Tibial nerve (tissue), 4 donors: ENCODE results near the gene HNRNPM. TPM values are rescaled to one million over a fixed set of nuclear protein-coding genes. Genes with fewer than 3 reads are reported as not detected.
A peak's percentile ranks its signal among the peaks of the same experiment; 100 is the strongest.

Source experiments
- DNase-seq, 2 donors: peaks; one replicate each; pipeline ENCODE4 v3.0.0-alpha.2; 2019; ENCODE audit warnings: low spot score in 2 of 2
- H3K27ac ChIP-seq, 4 donors: fragments of 200-600 bp; sonication (generic) in 3 of 4; one replicate each; pipeline ENCODE4 v1.5.1; 2017 to 2019; ENCODE audit warnings: mild to moderate bottlenecking in 1 of 4
- H3K27me3 ChIP-seq, 2 donors: fragments of 200-600 bp; sonication (generic) in 1 of 2; one replicate each; pipeline versions ENCODE4 v1.5.1 to v1.6.0; 2017 to 2019
- H3K36me3 ChIP-seq, 3 donors: fragments of 200-600 bp; sonication (generic); one replicate each; pipeline ENCODE4 v1.5.1; 2018 to 2019
- H3K4me1 ChIP-seq, 4 donors: fragments of 200-600 bp; sonication (generic) in 3 of 4; one replicate each; pipeline ENCODE4 v1.5.1; 2017 to 2019
- H3K4me3 ChIP-seq, 4 donors: fragments of 200-600 bp; sonication (generic) in 3 of 4; one replicate each; pipeline ENCODE4 v1.5.1; 2017 to 2019; ENCODE audit warnings: mild to moderate bottlenecking in 1 of 4, moderate library complexity in 1 of 4
- H3K9me3 ChIP-seq, 4 donors: fragments of 200-600 bp; sonication (generic) in 3 of 4; one replicate each; pipeline ENCODE4 v1.5.1; 2017 to 2019
- EP300 ChIP-seq, 2 donors: sonication (generic); formaldehyde crosslinking; IDR thresholded peaks; one replicate each; pipeline ENCODE4 v1.6.1; 2017; ENCODE audit warnings: antibody characterized with exemption in 2 of 2, mild to moderate bottlenecking in 1 of 2
- POLR2A ChIP-seq, 2 donors: fragments of 450-650 bp; IDR thresholded peaks; one replicate each; pipeline ENCODE4 v1.6.1; 2017; ENCODE audit warnings: antibody characterized with exemption in 2 of 2, mild to moderate bottlenecking in 2 of 2, moderate library complexity in 2 of 2
- WGBS, 2 donors: methylation state at CpG; one replicate each; pipeline ENCODE4 v1.1.5; 2018; 5-methylcytosine and 5-hydroxymethylcytosine counted together
- total RNA-seq, 4 donors: library from RNA; depleted of rRNA; stranded (reverse); fragments of >200 nt; gene quantifications; one replicate each; pipeline ENCODE4 v1.1.0, GENCODE V29; 2016
- TF ChIP-seq, protein P1 (sequence below), 5 experiments: fragments of 200-600 bp in 3 of 5; fragments of 450-650 bp in 2 of 5; sonication (generic) in 3 of 5; IDR thresholded peaks; one replicate each; pipeline ENCODE4 v1.5.1; 2016 to 2019; ENCODE audit warnings: antibody characterized with exemption in 5 of 5, mild to moderate bottlenecking in 3 of 5, moderate library complexity in 2 of 5

Gene HNRNPM
- total RNA-seq, 4 donors from 2014 or later, result 139 to 251 (median 164) TPM

DNA sequence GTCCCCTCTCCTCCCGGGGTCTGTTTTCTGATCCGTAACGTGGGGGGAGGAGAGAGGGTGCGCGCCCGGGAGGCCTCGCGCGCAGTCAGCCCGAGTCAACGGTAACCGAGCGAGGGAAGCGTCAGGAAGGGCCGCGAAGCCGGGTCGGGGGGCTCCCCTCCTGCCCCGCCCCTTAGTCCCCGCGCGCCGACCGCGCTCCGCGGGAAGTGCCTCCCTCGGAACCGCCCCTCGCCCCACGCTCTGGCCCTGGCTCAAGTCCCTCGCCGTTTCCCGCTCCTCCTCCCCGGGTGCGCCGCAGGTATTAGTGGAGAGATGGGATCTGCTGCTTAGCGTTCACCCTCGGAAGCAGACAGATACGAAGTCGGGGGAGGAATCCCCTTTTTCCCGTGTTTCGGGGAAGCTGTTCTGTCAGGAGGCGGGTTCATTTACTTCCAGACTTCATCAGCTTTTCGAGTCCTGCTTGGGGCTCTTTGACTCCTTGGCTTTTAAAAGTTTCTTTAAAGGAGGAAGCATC lies 770 bp downstream of the HNRNPM start:
- 1 to 2% methylated on average over 17 to 21 of the region's 45 CpGs for WGBS, 2 donors
- TF ChIP-seq EP300 (IDR thresholded peaks at IDR 0.05), result no peak
- no peak for TF ChIP-seq POLR2A (IDR thresholded peaks at IDR 0.05)
- TF ChIP-seq, protein P1, sequence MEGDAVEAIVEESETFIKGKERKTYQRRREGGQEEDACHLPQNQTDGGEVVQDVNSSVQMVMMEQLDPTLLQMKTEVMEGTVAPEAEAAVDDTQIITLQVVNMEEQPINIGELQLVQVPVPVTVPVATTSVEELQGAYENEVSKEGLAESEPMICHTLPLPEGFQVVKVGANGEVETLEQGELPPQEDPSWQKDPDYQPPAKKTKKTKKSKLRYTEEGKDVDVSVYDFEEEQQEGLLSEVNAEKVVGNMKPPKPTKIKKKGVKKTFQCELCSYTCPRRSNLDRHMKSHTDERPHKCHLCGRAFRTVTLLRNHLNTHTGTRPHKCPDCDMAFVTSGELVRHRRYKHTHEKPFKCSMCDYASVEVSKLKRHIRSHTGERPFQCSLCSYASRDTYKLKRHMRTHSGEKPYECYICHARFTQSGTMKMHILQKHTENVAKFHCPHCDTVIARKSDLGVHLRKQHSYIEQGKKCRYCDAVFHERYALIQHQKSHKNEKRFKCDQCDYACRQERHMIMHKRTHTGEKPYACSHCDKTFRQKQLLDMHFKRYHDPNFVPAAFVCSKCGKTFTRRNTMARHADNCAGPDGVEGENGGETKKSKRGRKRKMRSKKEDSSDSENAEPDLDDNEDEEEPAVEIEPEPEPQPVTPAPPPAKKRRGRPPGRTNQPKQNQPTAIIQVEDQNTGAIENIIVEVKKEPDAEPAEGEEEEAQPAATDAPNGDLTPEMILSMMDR (IDR thresholded peaks at IDR 0.05), result no peak
- H3K27me3 ChIP-seq, result no peaks in the 10 kb centered on the region
- H3K9me3 ChIP-seq, result no peaks in the 10 kb centered on the region
- peaks cover 0 to 8% (median 0%) of the 10 kb centered on the region in 3 donors for H3K36me3 ChIP-seq
- H3K4me3 ChIP-seq, result peak overlapping the region; percentile 75 to 100 (median 86)
- peak overlapping the region; percentile 85 to 99 (median 99) for H3K27ac ChIP-seq
- peaks cover 0 to 55% (median 37%) of the 10 kb centered on the region in 4 donors for H3K4me1 ChIP-seq
- peak in 1 of 2 donors; percentile 30 for DNase-seq

DNA sequence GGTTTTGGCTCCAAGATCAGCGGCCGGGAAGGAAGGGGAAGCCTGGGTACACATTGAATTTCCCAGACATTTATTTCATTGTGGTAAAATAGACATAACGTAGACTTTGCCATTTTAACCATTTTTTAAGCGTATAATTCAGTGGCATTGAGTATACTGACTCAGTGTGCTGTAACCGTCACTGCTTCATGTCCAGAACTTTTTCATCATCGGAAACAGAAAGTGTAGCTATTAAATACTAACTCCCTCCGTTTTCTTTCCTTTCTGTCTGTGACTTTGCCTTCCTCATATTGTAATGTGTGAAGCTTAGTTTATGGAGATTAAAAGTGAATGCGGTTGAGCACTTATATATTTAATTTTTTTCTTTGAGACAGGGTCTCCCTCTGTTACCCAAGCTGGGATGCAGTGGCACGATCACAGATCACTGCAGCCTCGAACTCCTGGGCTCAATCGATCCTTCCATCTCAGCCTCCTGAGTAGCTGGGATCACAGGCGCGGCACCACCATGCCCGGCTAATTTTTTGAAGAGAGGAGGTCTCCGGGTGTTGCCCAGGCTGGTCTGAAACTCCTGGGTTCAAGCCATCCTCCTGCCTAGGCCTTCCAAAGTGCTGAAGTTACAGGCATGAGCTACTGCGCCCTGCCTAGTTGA lies 1.4 kb downstream of the HNRNPM start:
- no peak for DNase-seq
- peaks cover 0 to 8% (median 0%) of the 10 kb centered on the region in 3 donors for H3K36me3 ChIP-seq
- peak overlapping the region; percentile 75 to 100 (median 86) for H3K4me3 ChIP-seq
- no peaks in the 10 kb centered on the region for H3K27me3 ChIP-seq
- H3K4me1 ChIP-seq, result peaks cover 0 to 61% (median 38%) of the 10 kb centered on the region in 4 donors
- H3K27ac ChIP-seq, result peak overlapping the region; percentile 85 to 99 (median 99)
- WGBS, 2 donors, result 25 to 29% methylated on average over 16 of the region's 16 CpGs
- no peaks in the 10 kb centered on the region for H3K9me3 ChIP-seq
- TF ChIP-seq EP300 (IDR thresholded peaks at IDR 0.05), result no peak
- TF ChIP-seq, protein P1 (IDR thresholded peaks at IDR 0.05), result no peak
- no peak for TF ChIP-seq POLR2A (IDR thresholded peaks at IDR 0.05)

DNA sequence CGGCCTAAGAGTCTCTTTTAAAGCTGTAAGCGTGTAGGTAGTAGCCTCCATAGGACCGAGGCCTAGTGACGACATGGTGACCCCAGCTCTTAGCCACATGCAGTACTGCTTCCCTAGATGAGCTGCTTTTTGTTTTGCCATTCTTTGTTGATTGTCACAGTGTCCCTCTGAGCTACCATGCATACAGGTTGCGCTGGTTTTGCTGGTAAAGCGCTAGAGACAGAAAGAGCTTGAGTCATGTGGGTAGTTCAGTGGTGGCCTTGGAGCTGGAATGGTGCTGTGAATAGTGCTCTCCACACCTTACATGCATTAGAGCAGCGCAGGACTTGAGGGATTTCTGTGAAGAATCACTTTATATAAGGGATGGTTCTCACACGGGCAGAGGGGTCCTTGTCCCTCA lies 5.1 kb downstream of the HNRNPM start:
- DNase-seq, result no peak
- 59 to 77% methylated on average over 7 of the region's 8 CpGs for WGBS, 2 donors
- no peak overlapping the region for H3K4me3 ChIP-seq
- TF ChIP-seq, protein P1 (IDR thresholded peaks at IDR 0.05), result no peak
- TF ChIP-seq EP300 (IDR thresholded peaks at IDR 0.05) (no peak), POLR2A (IDR thresholded peaks at IDR 0.05) (no peak)
- peaks cover 0 to 87% (median 59%) of the 10 kb centered on the region in 4 donors for H3K4me1 ChIP-seq
- H3K27me3 ChIP-seq, result no peaks in the 10 kb centered on the region
- no peaks in the 10 kb centered on the region for H3K9me3 ChIP-seq
- H3K36me3 ChIP-seq, result peaks cover 0 to 8% (median 0%) of the 10 kb centered on the region in 3 donors
- no peak overlapping the region for H3K27ac ChIP-seq

DNA sequence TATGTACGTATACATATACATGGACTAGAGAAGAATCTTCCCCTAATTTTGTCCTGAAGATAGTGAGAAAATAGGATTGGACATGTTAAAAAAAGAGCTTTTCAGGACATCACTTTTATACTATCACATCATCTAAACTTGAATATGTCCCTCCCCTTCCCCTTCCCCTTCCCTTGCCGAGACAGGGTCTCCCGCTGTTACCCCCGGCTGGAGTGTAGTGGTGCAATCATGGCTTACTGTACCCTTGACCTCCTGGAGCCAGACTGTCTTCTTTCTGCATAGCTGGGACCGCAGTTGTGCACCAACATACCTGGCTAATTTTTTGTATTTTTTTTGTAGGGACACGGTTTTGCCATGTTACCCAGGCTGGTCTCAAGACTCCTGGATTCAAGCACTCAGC lies 6.6 kb downstream of the HNRNPM start:
- no peaks in the 10 kb centered on the region for H3K27me3 ChIP-seq
- no peak overlapping the region for H3K4me3 ChIP-seq
- peaks cover 0 to 14% (median 0%) of the 10 kb centered on the region in 3 donors for H3K36me3 ChIP-seq
- peaks cover 0 to 85% (median 56%) of the 10 kb centered on the region in 4 donors for H3K4me1 ChIP-seq
- no peak for DNase-seq
- no peak overlapping the region for H3K27ac ChIP-seq
- TF ChIP-seq POLR2A (IDR thresholded peaks at IDR 0.05) (no peak), EP300 (IDR thresholded peaks at IDR 0.05) (no peak)
- TF ChIP-seq, protein P1 (IDR thresholded peaks at IDR 0.05), result no peak
- WGBS, 2 donors, result 64 to 65% methylated on average over 6 of the region's 6 CpGs
- H3K9me3 ChIP-seq, result no peaks in the 10 kb centered on the region

DNA sequence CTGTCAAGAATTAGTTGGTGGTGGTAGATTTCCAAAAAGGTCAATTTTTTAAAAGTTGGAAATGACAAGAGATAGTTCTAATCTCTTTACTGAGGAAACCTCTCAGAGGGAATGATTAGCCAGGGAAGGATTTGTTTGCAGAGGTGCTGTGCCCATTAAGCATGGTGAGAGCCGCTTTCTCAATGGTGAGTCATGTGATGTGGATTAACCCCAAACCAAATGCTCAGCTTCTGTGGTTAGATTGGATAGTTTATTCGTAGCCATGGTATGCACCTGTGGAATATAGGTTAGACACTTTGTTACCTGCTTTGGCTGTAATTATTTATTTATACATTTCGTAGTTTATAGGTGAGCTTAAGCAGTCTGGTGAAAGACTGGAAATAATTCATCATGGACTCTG lies 7.1 kb downstream of the HNRNPM start:
- peaks cover 0 to 19% (median 0%) of the 10 kb centered on the region in 3 donors for H3K36me3 ChIP-seq
- WGBS, 2 donors, result 70 to 73% methylated on average over 3 of the region's 3 CpGs

More for the DNA sequence above, 7.1 kb downstream of the HNRNPM start:
- H3K4me1 ChIP-seq, result peaks cover 0 to 85% (median 54%) of the 10 kb centered on the region in 4 donors
- no peaks in the 10 kb centered on the region for H3K9me3 ChIP-seq
- DNase-seq, result no peak
- no peak overlapping the region for H3K4me3 ChIP-seq
- no peak overlapping the region for H3K27ac ChIP-seq
- TF ChIP-seq, protein P1 (IDR thresholded peaks at IDR 0.05), result no peak
- TF ChIP-seq EP300 (IDR thresholded peaks at IDR 0.05), result no peak
- TF ChIP-seq POLR2A (IDR thresholded peaks at IDR 0.05), result no peak
- no peaks in the 10 kb centered on the region for H3K27me3 ChIP-seq
